GM19351 (cell line): ENCODE data around the gene NMNAT3.
"Not testable (repeated sequence)": the region's sequence is repeated elsewhere in the genome, so short reads cannot be mapped to it uniquely, and the experiment has no call there.

Source experiments
- ATAC-seq: cut with Tn5 transposase; IDR thresholded peaks from one replicate; pipeline ENCODE4 v1.9.1; 2021; ENCODE audit warnings: mild to moderate bottlenecking, moderate library complexity; ENCODE audit not compliant: unreplicated experiment

The NMNAT3 gene

DNA sequence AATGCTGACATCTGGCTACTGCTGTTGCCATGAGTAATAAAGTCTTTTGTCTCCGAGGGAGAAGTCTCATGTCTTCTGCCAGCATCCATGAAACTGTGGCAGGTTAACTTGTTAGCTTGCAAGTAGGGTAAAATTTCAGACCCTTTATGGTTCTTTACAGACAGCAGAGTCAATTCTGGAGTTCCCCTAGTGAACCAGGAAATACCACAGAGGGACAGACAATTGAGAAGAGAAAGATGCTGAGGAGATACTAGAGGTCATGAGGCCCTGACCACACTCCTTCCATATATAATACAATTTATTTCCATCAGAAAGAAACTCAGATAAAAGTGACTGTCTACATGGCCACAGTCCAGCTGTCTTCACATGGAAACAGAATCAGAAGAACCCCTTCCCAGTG is 38.1 kb downstream of the NMNAT3 start:
- peak; percentile 77 for ATAC-seq

GRCh38 chr3:139638518-139638917 is 39.3 kb downstream of the NMNAT3 start:
- ATAC-seq = no peak

- ATAC-seq = no peak
Measured at GRCh38 chr3:139636511-139636910, 41.3 kb downstream of the NMNAT3 start.

- ATAC-seq = no peak
Measured at GRCh38 chr3:139634111-139634635, 43.6 kb downstream of the NMNAT3 start.

- ATAC-seq = no peak
Measured at GRCh38 chr3:139633511-139633910, 44.3 kb downstream of the NMNAT3 start.

DNA sequence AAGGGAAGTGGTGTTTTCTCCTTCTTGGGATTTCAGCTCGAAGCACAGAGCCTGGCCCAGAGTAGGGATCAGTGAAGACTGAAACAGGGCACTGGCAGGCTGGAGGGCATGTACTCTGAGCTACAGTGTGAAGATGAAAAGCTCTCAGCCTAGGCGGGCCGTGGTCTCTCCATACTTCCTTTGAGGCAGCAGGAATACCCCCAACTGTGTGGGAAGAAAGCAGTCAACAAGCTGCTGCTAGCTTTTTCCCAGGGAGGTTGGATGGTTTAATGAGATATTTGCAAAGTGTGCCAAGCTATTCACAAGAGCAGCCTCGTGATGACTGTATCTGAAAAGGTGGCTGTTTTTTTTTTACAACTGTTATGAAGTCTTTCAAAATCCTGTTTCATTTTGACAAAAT is 47.2 kb downstream of the NMNAT3 start:
- no peak for ATAC-seq

DNA sequence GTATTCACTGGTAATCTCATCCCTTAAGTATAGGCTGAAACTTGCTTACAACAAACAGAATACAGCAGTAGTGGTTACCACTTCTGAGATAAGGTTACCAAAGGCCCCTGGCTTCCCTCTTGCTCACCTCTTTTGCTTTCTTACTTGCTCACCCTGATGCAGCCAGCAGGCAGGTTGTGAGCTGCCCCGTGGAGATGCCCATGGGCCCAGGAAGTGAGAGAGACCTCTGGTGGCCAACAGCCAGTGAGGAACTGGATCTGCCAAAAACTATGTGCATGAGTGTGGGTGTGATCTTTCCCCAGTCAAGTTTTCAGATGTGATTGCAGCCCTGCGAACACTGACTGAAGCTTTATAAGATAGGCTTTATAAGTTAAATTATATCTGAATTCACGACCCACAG is 48.7 kb downstream of the NMNAT3 start:
- ATAC-seq = peak; percentile 87

- no peak for ATAC-seq
Measured at GRCh38 chr3:139627759-139628158, 50.0 kb downstream of the NMNAT3 start.

DNA sequence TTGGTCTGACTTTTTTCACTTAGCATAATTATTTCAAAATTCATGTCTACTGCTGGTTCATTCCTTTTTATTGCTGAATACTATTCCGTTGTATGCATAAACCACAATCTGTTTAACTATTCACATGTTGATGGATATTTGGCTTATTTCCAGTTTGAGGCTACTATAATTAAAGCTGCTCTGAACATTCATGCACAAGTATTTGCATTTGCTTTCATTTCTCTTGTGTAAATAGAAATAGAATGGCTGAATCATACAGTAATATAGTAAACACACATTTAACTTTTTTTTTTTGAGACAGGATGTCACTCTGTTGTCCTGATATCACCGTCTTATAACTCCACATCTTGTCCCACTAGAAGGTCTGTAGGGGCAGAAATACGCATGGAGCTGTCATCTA is 57.3 kb downstream of the NMNAT3 start:
- ATAC-seq = no peak

GRCh38 chr3:139619484-139619883 is 58.3 kb downstream of the NMNAT3 start:
- ATAC-seq = no peak

- no peak for ATAC-seq
Measured at GRCh38 chr3:139617672-139618268, 60.0 kb downstream of the NMNAT3 start.

DNA sequence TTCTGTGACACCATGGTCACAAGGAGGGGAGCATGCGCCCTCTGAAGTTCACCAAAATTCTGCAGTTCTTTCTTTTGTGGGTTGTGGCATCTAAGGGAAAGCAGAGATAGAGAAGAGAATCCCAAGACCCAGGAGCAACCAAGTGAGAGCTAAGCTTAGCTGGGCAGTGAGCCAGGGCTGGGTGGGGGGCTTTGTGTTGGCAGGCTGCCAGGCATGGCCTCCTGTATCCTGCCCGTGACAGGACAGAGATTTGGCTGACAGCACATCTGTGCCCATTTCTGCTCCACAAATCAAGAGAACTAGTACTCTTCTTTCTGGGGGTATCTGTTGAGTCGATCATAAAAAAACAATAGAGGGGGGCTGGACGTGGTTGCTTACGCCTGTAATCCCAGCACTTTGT is 66.2 kb downstream of the NMNAT3 start:
- no peak for ATAC-seq

DNA sequence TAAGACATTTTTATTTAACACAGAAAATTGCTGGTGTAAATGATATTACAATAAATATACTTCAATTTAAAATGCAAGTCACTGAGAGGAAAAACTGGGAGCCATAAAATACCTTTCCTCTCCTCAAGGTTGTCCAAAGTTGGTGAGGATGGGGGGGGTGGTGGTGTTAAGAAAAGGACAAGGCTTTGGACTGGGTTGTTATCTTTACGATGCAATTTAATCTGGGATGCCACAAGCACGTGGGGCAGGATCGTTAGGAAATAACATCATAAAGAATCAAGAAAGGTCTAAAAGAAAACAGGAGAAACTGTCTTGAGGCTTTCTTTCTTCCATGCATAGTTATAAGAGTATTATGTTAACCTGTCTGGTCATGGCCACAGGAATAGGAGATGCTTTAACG is 66.9 kb downstream of the NMNAT3 start:
- no peak for ATAC-seq

GRCh38 chr3:139608924-139609323 is 68.8 kb downstream of the NMNAT3 start:
- no peak for ATAC-seq

GRCh38 chr3:139608108-139608380 is 69.7 kb downstream of the NMNAT3 start:
- no peak for ATAC-seq

- ATAC-seq = no peak
Measured at GRCh38 chr3:139607257-139608107, 70.3 kb downstream of the NMNAT3 start.

DNA sequence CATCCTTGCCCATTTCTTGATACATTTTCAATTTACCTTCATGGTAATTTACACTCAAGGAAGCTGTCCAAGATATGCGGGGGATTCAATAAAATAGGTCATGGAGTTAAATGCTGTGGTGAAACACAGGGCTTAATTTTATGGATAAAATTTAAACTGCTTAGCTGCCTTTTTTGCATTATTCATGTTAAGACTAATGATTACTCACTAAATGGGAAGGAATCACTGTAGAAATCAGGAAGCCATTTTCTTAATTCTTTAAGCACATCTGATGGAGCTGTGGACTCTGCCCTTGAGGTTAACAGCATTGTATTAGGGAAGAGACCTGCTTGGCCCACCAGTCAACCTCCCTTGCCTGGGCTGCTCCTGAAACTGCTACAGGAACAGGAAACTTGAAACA is 75.8 kb downstream of the NMNAT3 start:
- no peak for ATAC-seq

GRCh38 chr3:139601191-139601961 is 76.4 kb downstream of the NMNAT3 start:
- ATAC-seq = no peak

DNA sequence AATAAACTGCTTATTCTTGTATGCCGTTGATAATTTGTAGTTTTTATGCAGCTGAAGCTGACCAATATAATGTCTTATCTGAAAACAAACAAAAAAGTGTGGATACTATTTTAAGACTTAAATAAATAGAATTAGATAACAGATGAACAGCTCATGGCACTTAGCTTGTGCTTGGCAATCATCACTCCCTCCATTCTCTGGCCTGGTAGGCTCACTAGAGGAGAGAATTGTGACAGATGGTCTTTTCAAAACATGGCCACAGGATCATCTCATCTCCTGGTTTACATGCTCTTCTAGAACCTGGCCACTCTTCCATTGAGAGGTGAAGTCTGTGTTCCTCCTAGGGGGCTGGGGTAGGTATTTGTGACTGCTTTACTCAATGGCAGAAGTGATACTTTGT is 79.8 kb downstream of the NMNAT3 start:
- ATAC-seq = no peak

GRCh38 chr3:139591186-139591585 is 86.6 kb downstream of the NMNAT3 start:
- ATAC-seq = not testable (repeated sequence)

- no peak for ATAC-seq
Measured at GRCh38 chr3:139588450-139588849, 89.3 kb downstream of the NMNAT3 start.

DNA sequence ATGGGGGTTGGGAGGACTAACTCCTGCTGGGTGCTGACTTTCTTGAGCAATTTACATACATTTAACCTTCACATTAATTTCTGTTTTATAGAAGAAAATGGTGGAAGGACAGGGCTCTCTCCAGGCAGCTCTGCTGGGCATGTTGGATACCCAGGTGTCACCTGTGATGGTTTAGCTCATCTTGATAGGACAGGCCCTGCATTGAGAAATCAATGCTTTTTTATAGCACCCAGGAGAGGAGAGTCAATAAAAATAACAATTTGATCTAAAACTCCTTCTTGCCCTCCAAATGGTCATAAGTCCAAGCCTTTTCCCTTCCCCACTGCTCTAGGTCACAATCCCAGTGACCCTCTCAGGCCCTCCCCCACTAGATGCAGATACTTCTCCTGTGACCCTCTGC is 90.0 kb downstream of the NMNAT3 start:
- no peak for ATAC-seq
